HG03159 (cell line): Measurements from ENCODE around the gene DBF4B.
"Not testable (repeated sequence)": the region's sequence is repeated elsewhere in the genome, so short reads cannot be mapped to it uniquely, and the experiment has no call there.

Experiments used
- ATAC-seq: cut with Tn5 transposase; IDR thresholded peaks from one replicate; pipeline ENCODE4 v1.9.1; 2021; ENCODE audit warnings: mild to moderate bottlenecking, moderate library complexity; ENCODE audit not compliant: unreplicated experiment

Gene DBF4B

DNA sequence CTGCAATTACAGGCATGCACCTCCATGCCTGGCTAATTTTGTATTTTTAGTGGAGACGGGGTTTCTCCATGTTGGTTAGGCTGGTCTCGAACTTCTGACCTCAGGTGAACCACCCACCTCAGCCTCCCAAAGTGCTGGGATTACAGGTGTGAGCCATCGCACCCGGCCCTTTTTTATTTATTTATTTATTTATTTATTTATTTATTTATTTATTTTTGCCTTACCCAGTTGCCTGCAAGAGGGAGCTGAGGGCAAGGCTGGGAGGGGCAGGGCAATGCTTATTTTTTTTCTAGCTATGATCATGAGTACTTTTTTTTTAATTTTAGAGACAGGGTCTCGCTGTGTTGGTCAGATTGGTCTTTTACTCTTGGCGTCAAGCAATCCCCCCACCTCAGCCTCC is 17.7 kb downstream of the DBF4B start:
- ATAC-seq: not testable (repeated sequence)

DNA sequence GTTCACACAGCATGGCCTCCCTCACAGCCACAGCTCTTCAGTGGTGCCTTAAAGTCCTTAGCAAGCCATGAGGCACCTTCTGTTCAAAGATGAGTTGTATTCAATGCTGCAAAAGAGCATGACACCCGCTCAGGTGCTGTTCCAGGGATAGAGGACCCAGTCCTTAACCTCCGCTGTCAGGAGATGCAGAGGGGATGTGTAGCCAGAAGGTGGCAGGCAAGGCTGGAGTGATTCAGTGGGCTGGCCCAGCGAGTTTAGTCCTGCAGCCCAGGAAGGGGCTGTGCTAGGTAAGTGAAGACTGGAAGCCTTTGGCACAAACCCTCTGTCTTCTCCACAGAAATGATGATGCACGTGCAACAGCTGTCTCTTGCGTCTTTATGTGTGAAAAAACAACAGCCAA is 25.3 kb downstream of the DBF4B start:
- no peak for ATAC-seq

- no peak for ATAC-seq
These were observed 25.8 kb downstream of the DBF4B start for GRCh38 chr17:44734272-44734671.

DNA sequence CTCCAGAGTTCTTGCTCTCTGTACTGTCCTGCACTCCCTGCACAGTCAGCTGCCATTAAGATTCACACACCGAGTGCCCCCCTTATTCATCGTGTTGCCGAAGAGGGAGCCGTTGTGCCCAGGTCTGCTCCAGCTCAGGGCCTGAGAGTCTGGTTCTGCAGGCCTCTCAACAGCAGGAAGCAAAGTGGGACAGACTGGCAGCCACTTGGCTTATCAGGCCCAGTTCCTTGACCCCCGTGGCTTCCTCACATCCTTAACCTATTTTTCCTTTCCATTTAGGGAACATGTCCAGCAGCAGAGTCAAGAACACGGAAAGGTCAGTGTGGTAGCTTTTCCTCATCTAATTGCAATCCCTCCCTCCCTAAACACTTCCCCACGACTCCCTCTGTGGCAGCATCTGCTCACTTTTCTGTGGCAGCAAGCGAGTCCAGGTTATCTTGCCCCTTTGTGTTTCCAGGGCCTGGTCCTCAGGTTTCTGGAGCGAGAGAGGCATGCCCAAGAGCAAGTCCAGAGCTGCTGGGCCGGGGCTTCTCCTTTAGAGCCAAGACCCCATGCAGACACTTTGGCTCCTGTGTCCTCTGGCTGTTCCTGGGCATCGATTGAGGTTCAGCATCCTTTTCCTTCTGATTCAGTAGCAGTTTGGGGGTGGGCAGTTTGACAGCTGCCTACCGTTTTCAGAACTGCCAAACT is 28.2 kb downstream of the DBF4B start:
- ATAC-seq: no peak

DNA sequence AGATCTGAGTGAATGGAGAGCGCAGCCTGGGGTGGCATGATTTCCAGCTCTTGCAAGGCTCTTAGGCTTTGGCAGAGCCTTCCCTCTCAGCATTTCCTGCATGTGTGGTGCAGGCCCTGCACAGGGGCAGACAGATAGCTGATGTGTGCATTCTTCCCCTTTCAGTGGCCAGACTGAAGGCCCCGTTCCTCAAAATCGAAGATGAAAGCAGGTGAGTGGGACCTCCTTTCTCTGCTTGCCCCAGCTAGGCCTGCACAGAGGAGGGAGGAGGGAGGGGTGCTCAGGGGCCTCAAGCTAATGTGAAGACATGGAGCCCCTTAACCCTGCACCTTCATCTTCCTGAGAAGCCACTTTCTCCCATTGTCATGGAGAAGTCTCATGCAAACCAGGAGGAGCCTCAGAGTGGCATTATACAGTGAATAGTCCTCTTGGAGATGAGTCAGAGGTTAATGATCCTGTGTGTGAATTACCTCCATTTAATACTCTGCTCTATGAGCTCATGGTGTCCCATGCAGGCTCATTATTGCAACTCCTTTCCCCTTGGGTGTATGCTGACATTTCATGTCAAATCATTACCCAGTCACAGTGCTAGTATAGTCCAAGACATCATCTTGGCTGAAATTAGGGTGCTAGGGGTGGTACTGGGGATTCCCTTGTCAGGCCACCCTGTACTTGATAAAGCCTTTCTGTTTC is 29.9 kb downstream of the DBF4B start:
- no peak for ATAC-seq

- ATAC-seq: no peak
These were observed 32.9 kb downstream of the DBF4B start for GRCh38 chr17:44741316-44741715.

- no peak for ATAC-seq
These were observed 36.8 kb downstream of the DBF4B start for GRCh38 chr17:44745301-44745700.

DNA sequence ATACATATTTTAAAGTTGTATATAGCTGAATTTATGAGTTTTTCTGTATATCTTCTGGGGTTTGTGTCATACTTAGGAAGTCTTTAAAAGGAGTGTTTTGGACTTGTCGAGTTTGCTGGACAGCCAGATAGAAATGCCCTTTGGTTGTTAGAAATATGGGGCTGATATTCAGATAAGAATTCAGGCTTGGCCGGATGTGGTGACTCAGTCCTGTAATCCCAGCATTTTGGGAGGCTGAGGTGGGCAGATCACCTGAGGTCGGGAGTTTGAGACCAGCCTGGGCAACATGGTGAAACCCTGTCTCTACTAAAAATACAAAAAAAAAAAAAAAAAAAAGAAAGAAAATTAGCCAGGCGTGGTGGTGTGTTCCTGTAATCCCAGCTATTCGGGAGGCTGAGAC is 37.3 kb downstream of the DBF4B start:
- not testable (repeated sequence) for ATAC-seq

DNA sequence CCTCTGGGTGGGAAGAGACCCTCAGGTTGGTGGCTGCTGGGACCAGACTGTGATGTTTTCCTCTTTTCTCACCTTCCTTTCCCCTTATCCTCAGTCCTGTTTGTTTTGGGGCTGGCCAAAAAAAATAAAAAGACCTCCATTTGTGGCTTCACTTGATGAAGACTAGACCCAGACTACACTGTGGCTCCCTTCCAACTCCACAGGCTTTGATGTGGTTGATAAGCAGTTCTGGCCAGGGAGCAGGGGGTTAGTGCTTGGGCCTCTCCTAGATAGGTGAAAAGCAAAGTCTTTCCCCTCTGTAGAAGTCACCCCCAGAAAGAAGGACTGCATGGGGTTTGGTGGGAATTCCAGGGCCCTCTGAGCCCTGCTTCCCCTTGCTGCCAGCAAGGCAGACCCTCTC is 39.1 kb downstream of the DBF4B start:
- no peak for ATAC-seq

- ATAC-seq: no peak
These were observed 40.9 kb downstream of the DBF4B start for GRCh38 chr17:44749076-44749979.

DNA sequence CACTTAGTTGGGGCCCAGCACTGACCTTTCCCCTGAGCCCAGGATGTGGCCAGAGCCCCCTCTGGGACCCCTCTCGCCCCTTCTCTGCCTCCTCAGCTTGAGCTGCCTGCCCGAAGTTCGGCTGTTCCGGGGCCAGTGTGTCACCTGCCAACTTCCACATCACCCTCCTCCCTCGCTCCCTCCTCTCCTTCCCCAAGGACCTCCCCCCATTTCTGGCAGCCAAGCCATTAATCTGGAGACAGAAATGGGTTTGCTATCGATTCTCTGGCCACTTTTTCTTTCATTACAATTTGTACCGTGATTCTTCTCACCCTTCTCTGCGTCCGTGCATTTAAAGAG is 41.5 kb downstream of the DBF4B start:
- no peak for ATAC-seq

DNA sequence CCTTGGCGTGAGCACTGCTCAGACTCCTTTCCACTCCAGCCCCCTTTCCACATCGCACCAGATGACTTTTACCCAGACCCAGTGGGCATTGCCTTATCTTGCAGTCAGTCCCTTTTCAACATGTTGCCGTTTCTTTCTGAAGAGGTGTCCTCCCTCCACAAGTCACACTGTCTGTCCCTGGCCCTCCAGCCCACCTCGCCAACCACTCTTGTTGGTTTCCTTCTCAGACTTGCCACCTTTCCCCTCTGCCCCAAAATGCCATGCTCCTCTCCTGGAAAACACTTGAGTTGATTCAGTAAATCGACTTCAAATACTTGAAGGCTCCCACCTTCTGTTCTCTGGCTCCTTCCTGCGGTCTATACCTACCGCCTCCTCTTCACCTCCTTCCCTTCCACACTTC is 42.9 kb downstream of the DBF4B start:
- ATAC-seq: no peak

GRCh38 chr17:44751806-44752205 is 43.3 kb downstream of the DBF4B start:
- no peak for ATAC-seq

DNA sequence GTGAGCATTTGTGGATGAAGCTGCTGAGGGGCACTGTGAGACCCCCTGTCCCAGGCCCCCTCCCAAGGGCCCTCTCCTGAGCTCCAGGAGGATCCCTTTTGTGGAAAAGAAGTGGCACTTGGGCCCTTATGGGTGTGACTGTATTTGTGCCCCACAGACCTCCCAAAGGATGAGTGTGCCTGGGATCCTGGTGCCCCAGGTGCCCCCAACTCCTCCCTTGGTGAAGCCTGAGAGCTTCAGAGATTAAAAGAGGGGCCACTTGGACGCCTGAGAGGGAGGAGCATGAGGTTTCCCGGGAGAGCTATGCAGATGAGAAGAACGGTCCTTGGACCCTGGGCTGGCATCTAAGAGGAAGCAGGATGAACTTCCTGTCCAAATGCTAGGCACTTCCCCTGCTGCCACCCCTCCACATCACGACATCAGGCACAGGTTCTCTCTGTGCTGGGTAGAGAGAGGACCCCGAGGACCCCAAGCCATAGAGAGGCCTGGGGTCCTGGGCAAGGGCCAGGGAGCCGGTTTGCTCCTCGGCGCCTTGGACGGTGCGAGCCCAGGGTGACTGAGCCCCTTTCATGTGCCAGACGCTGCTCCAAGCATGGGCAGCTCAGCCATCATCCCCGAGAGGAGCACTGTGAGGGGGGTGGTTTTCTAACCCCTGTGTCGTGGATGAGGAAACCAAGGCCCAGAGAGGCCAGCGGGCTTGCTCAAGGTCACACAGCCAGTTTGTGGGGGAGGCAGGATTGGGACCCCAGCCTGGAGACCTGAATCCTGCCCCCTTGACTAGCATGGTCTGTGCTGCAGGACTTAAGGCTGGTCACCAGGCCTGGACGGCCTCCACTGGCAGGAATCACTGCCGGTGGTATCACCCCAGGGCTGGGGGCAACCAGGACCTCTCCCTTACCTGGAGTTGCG is 44.7 kb downstream of the DBF4B start:
- ATAC-seq: no peak

DNA sequence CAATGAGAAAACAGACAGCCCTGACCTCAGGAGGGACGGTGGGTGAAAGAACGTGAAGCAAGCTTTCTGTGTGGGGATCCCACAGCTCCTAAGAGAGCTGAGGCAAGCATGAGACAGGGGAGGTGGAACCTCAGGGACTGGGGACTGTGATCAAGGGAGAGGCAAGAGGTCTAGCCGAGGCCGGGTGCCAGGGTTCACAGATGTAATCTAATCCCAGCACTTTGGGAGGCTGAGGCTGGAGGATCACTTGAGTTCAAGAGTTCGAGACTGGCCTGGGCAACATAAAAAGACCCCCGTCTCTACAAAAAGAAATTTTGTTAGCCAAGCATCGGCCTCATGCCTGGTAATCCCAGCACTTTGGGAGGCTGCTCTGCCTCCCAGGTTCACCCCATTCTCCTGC is 45.8 kb downstream of the DBF4B start:
- no peak for ATAC-seq

DNA sequence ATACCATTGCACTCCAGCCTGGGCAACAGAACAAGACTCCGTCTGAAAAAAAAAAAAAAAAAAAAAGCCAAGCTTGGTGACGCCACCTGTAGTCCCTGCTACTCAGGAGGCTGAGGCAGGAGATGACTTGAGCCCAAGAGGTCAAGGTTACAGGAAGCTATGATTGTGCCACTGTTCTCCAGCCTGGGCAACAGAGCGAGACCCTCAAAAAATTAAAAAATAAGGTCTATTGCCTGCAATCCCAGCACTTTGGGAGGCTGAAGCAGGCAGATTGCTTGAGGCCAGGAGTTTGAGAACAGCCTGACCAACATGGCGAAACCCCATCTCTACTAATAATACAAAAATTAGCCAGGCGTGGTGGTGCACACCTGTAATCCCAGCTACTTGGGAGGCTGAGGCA is 46.7 kb downstream of the DBF4B start:
- ATAC-seq: not testable (repeated sequence)

DNA sequence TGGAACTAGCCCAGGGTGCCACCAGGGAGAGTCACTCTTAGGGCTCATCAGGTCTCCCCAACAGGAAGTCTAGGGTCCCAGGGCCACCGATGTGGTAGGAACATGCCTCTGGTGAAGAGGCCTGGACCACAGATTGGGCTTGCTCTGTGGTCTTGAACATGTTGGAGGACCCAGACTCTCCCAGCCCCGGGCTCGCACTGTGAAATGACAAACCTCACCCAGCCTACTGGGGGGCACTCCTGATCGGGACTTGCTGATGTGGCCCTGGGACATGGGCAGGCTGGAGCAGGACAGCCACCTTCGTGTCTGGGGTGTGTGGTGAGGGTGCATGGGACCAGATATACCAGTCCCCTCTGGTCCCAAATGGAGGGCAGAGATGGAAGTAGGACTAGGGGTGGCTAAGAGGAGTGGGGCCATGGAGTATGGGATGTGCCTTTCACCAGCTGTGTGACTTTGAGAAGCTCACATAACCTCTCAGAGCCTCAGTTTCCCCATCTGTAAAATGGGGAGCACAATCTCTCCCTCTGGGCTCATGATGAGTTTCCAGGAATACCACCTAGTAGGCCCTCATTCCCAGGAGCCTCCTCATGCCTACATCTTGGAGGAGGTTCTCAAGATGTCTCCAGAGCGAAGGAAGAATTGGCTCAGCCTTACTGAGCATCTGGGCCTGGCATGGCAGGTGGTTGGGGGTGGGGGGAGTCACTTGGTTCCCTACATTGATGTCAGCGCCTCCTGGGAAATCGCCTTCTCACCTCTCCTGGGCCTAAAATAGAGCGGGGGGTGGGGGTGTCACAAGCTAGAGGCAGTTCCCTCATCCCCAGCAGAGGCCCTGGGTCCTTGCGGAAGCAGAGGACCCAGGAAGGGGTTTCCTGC is 48.8 kb downstream of the DBF4B start:
- ATAC-seq: no peak

GRCh38 chr17:44757918-44758413 is 49.5 kb downstream of the DBF4B start:
- ATAC-seq: no peak

GRCh38 chr17:44758414-44759085 is 50.1 kb downstream of the DBF4B start, which contains the start of gene ADAM11:
Gene ADAM11 (plus strand): TSS chr17:44758988. CDS start chr17:44759200, 212 bp downstream.
- no peak for ATAC-seq
